GM12878 (cell line): Measurements from ENCODE around the gene MYO1E.

Source experiments
- CBX3 ChIP-seq: fragments of 200-600 bp; sonication (generic); IDR thresholded peaks from 2 replicates; pipeline ENCODE4 v1.6.1; 2016; ENCODE audit warnings: low read depth, borderline replicate concordance
- CTCF ChIP-seq, 3 experiments: IDR thresholded peaks in 2 of 3; conservative IDR thresholded peaks in 1 of 3; 2 replicates each; pipeline ENCODE4 v1.5.1; 2011; ENCODE audit warnings: low read depth in 3 of 3, low read length in 3 of 3, mild to moderate bottlenecking in 3 of 3, control low read depth in 2 of 3, moderate library complexity in 2 of 3, inconsistent platforms in 1 of 3, mixed read lengths in 1 of 3; ENCODE audit not compliant: control insufficient read depth in 2 of 3, insufficient read depth in 1 of 3; ENCODE audit errors: extremely low read depth in 1 of 3
- EP300 ChIP-seq, 2 experiments: fragments of 150-350 bp in 1 of 2; IDR thresholded peaks; 2 replicates each; pipeline ENCODE4 v1.6.1; 2011 to 2012; ENCODE audit warnings: low read depth in 2 of 2, low read length in 2 of 2, borderline replicate concordance in 1 of 2, improper control_type of control experiment in 1 of 2, inconsistent platforms in 1 of 2; ENCODE audit not compliant: control insufficient read depth in 1 of 2
- EZH2 ChIP-seq: IDR thresholded peaks from 2 replicates; pipeline ENCODE4 v1.6.1; 2012; ENCODE audit warnings: low read depth, mild to moderate bottlenecking, control low read depth, inconsistent platforms, low read length, borderline replicate concordance; ENCODE audit not compliant: control insufficient read depth
- MEF2A ChIP-seq: IDR thresholded peaks from 2 replicates; pipeline ENCODE4 v1.6.1; 2011; ENCODE audit warnings: low read depth, mild to moderate bottlenecking, low read length, moderate library complexity; ENCODE audit not compliant: insufficient read depth
- POLR2A ChIP-seq: IDR thresholded peaks from 2 replicates; pipeline ENCODE4 v1.6.1; 2011; ENCODE audit warnings: low read depth, mild to moderate bottlenecking, low read length
- RFX5 ChIP-seq: IDR thresholded peaks from 2 replicates; pipeline ENCODE4 v1.6.1; 2011; ENCODE audit warnings: low read depth, low read length, improper control_type of control experiment
- SKIL ChIP-seq: fragments of 450-650 bp; IDR thresholded peaks from 2 replicates; pipeline ENCODE4 v1.6.1; 2017; ENCODE audit warnings: mild to moderate bottlenecking, low read depth, inconsistent platforms; ENCODE audit not compliant: poor library complexity, severe bottlenecking
- TCF7 ChIP-seq: IDR thresholded peaks from 2 replicates; pipeline ENCODE4 v1.6.1; 2014; ENCODE audit warnings: antibody characterized with exemption, borderline replicate concordance

DNA sequence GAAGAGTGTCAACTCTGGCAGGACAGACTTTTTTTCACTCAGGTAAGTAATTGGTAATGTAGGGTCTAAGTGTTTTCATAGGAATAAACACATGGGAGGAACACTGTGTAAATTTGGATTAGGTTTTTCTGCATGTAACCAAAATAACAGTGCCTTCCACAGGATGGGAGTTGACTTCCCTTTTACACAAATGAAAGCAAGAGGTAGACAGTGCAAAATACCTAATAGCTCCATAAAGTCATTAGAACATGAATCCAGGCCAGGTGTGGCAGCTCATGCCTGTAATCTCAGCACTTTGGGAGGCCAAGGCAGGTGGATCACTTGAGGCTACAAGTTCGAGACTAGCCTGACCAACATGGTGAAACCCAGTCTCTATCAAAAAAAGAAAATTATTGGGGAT is 25.5 kb upstream of the MYO1E start:
- TF ChIP-seq EP300 (IDR thresholded peaks at IDR 0.05; ENCODE audit: borderline replicate concordance in 1 of 2, control insufficient read depth in 1 of 2, low read depth in 2 of 2, low read length in 2 of 2) (no peak), CTCF (IDR thresholded peaks at IDR 0.05 in 2 of 3, conservative IDR thresholded peaks at IDR 0.05 in 1 of 3; ENCODE audit: control insufficient read depth in 2 of 3, extremely low read depth in 1 of 3, insufficient read depth in 1 of 3, low read depth in 3 of 3, low read length in 3 of 3) (no peak), EZH2 (no peak), RFX5 (no peak), TCF7 (no peak), CBX3 (no peak), MEF2A (no peak), SKIL (no peak), POLR2A (no peak)
